SU-DHL-6 (cell line): ENCODE measurements around the gene SEBOX.

Experiments used
- H2AFZ ChIP-seq: fragments of 200-600 bp; sonication (generic); 2 replicates; pipeline ENCODE4 v1.6.1; 2014; ENCODE audit warnings: low read depth, mild to moderate bottlenecking, moderate library complexity, mixed read lengths, antibody characterized with exemption, low read length; ENCODE audit not compliant: severe bottlenecking
- H3F3A ChIP-seq: fragments of 200-600 bp; shearing (Covaris generic); 2 replicates; pipeline ENCODE4 v1.6.0; 2016; ENCODE audit warnings: antibody characterized with exemption, mild to moderate bottlenecking; ENCODE audit not compliant: insufficient read depth
- H3K27ac ChIP-seq: fragments of 200-600 bp; sonication (generic); 2 replicates; pipeline ENCODE4 v1.5.1; 2016; ENCODE audit warnings: low read depth, mild to moderate bottlenecking, low read length, moderate library complexity, mixed read lengths
- H3K27me3 ChIP-seq: fragments of 200-600 bp; sonication (generic), shearing (Covaris generic); 2 replicates; pipeline ENCODE4 v1.6.0; 2014; ENCODE audit warnings: mild to moderate bottlenecking, low read length
- H3K36me3 ChIP-seq: fragments of 200-600 bp; sonication (generic); 2 replicates; pipeline ENCODE4 v1.6.1; 2014; ENCODE audit warnings: mild to moderate bottlenecking, low read length, mixed read lengths
- H3K4me2 ChIP-seq: fragments of 300-600, 200-600 bp; shearing (Covaris generic), sonication (generic); 2 replicates; pipeline ENCODE4 v1.6.0; 2014; ENCODE audit warnings: low read length, low read depth, mild to moderate bottlenecking; ENCODE audit not compliant: poor library complexity, severe bottlenecking
- H3K4me3 ChIP-seq: fragments of 200-600 bp; sonication (generic); 2 replicates; pipeline ENCODE4 v1.5.1; 2014; ENCODE audit warnings: antibody characterized with exemption, low read length, mild to moderate bottlenecking, mixed read lengths; ENCODE audit not compliant: insufficient read depth, poor library complexity, severe bottlenecking
- H3K79me2 ChIP-seq: fragments of 200-600 bp; sonication (generic); 2 replicates; pipeline ENCODE4 v1.6.1; 2014; ENCODE audit warnings: mild to moderate bottlenecking, low read length, moderate library complexity; ENCODE audit not compliant: insufficient read depth
- H3K9ac ChIP-seq: fragments of 200-600 bp; sonication (generic); 2 replicates; pipeline ENCODE4 v1.7.0; 2014; ENCODE audit warnings: mild to moderate bottlenecking, low read length
- H3K9me2 ChIP-seq: fragments of 200-600 bp; sonication (generic); replicated peaks from 2 replicates; pipeline ENCODE4 v1.6.1; 2014; ENCODE audit warnings: low read length; ENCODE audit not compliant: insufficient read depth
- H3K9me3 ChIP-seq: fragments of 200-600 bp; sonication (generic); 2 replicates; pipeline ENCODE4 v1.6.1; 2014; ENCODE audit warnings: low read length, mixed read lengths; ENCODE audit not compliant: insufficient read depth
- H4K20me1 ChIP-seq: fragments of 200-600 bp; sonication (generic); 2 replicates; pipeline ENCODE4 v1.6.1; 2014; ENCODE audit warnings: low read depth, mild to moderate bottlenecking, antibody characterized with exemption, low read length, moderate library complexity, mixed read lengths
- CTCF ChIP-seq: fragments of 200-600 bp; sonication (generic); IDR thresholded peaks from one replicate; pipeline ENCODE4 v1.5.1; 2017; ENCODE audit warnings: antibody characterized with exemption, mild to moderate bottlenecking, low read length, moderate library complexity; ENCODE audit not compliant: insufficient read depth, poor library complexity, severe bottlenecking
- EZH2phosphoT487 ChIP-seq: fragments of 200-600 bp; sonication (generic), shearing (Covaris generic); conservative IDR thresholded peaks from 2 replicates; pipeline ENCODE4 v1.6.1; 2018; ENCODE audit warnings: mild to moderate bottlenecking, antibody characterized with exemption, low read length, moderate library complexity, mixed read lengths

SEBOX gene

DNA sequence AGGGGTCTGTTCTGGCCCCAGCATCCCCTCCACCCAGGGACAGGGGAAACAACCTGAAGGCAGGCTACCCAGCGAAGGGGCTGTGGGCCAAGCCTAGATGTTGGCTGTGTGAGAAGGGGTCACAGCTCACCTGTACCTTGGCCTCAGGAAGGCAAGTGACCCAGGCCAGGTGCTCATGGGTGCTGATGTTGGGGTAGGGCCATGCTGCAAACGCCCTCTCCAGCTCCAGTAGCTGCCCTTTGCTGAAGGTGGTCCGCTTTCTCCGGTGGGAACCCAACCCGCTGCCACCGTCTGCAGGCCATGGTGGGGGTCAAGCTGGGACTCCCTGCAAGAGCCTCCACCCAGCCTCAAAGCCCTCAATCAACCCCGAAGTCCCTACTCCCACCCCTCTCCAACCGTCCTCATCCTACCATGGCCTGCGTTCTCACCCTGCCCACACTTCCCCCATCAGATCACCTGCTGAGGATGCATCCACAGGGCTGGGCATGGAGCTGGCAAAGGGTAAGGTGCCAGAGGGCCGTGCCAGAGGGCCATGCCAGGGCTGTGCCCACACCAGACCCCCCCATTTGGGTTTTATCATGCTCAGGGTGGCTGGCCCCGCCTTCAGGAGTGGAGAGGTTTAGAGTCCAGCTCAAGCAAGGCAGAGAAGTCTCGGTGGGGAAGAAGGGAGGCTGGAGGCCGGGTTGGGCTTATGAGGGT, at the start of gene SEBOX:
Gene SEBOX, minus strand, starts transcription at position 535 of the 699 bp plus-strand sequence. Its CDS starts 48 bp downstream, at position 487.
- no peaks in the 10 kb centered on the region for H4K20me1 ChIP-seq
- no peaks in the 10 kb centered on the region for H3K9me2 ChIP-seq
- H2AFZ ChIP-seq: no peak within 1 kb of the TSS
- H3K4me2 ChIP-seq: no peak within 1 kb of the TSS
- H3K79me2 ChIP-seq: no peaks in the 10 kb centered on the region
- H3K4me3 ChIP-seq: no peak within 1 kb of the TSS
- no peaks in the 10 kb centered on the region for H3K9me3 ChIP-seq
- no peak within 1 kb of the TSS for H3K27ac ChIP-seq
- no peak within 1 kb of the TSS for H3K9ac ChIP-seq
- TF ChIP-seq EZH2phosphoT487 (no peak), CTCF (no peak)
- H3F3A ChIP-seq: no peaks in the 10 kb centered on the region
- no peaks in the 10 kb centered on the region for H3K27me3 ChIP-seq
- no peaks in the 10 kb centered on the region for H3K36me3 ChIP-seq

GRCh38 chr17:28413804-28414203, 48.8 kb upstream of the SEBOX start:
- no peaks in the 10 kb centered on the region for H3K36me3 ChIP-seq
- TF ChIP-seq EZH2phosphoT487 (no peak), CTCF (no peak)
- H2AFZ ChIP-seq: no peak overlapping the region
- no peaks in the 10 kb centered on the region for H3F3A ChIP-seq
- H3K9ac ChIP-seq: no peak overlapping the region
- H3K27ac ChIP-seq: no peak overlapping the region
- H3K27me3 ChIP-seq: no peaks in the 10 kb centered on the region
- H3K4me3 ChIP-seq: no peak overlapping the region
- H3K4me2 ChIP-seq: no peak overlapping the region
- H3K9me3 ChIP-seq: no peaks in the 10 kb centered on the region
- H3K9me2 ChIP-seq: no peaks in the 10 kb centered on the region
- no peaks in the 10 kb centered on the region for H4K20me1 ChIP-seq
- no peaks in the 10 kb centered on the region for H3K79me2 ChIP-seq

GRCh38 chr17:28412099-28412498, 47.1 kb upstream of the SEBOX start:
- Histone ChIP-seq H3K79me2 (no peaks in the 10 kb centered on the region), H3K9ac (no peak overlapping the region), H2AFZ (no peak overlapping the region), H3K4me2 (no peak overlapping the region), H3F3A (no peaks in the 10 kb centered on the region), H3K9me2 (no peaks in the 10 kb centered on the region), H3K27me3 (no peaks in the 10 kb centered on the region), H3K36me3 (no peaks in the 10 kb centered on the region), H3K27ac (no peak overlapping the region), H4K20me1 (no peaks in the 10 kb centered on the region), H3K9me3 (no peaks in the 10 kb centered on the region), H3K4me3 (no peak overlapping the region)
- TF ChIP-seq EZH2phosphoT487 (no peak), CTCF (no peak)
